ENCODE data around the gene SCAMP3. TPM values are rescaled to one million over a fixed set of nuclear protein-coding genes. Genes with fewer than 3 reads are reported as not detected.

The SCAMP3 gene
- total RNA-seq, 1 experiment from 2014 or later = 64.2 TPM

DNA sequence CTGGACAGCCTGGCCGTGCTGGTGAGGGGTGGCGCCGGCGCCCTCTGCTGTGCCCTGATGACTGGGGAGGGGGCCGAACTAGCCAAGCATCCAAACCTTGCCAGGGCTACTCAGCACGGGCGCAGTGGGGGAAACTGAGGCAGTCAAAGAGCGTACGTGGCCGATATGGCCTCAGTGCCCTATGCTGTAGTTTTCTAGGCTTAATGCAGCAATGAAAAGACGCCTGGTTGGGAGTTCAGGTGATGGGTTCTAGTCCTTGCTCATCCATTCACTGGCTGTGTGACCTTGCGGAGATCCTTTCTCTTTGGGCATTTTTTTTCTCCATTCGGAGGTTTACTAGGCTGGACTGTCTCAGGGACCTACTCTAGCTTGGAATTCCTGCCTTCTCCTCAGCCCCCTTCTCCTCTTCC lies 52.8 kb downstream of the SCAMP3 start:
- intact Hi-C loops (cut with micrococcal nuclease) = loop anchor here (2.0 to 5.0 kb wide), 3 partner anchors 17 to 383 kb away; a partner anchor contains a TSS

DNA sequence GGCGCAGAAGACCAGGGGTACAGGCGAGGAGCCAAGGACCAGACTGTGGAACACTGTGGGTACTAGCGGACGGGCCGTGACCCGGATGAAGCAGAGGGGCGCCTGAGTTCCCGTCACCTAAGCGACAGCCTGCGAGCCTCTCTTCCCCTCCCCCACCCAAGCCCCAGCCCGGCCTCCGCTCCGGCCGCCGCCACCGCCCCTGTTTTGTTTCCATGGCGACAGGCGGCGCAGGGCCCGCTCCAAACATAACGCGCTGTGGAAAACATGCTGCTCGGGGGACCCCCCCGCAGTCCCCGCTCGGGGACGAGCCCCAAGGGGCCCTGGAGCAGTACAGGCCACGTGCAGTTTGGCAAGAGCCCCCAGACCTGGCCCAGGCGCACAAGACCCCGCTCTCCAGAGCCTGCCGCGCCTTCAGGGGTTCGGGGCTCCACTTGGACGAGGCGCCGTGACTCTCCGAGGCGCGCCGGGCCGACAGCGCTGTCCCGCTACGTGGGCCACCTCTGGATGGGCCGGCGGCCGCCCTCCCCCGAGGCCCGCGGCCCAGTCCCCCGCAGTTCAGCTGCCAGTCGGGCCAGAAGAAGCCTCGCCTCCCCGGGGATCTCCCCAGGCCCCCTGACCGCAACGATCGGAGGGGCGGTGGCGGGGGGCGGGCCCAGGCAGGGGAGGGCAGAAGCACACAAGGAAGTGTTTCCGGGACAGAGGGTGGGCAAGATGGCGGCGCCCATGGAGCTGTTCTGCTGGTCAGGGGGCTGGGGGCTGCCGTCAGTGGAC lies 53.4 kb downstream of the SCAMP3 start, which contains the start of gene MTX1:
Gene MTX1 (plus strand): TSS at position 155 of the 771 bp plus-strand sequence. CDS start 110 bp downstream, at position 265.
- no peak for DNase-seq (ENCODE audit: low read depth, low spot score)
- RAD21 ChIA-PET (ENCODE audit: low non-redundant PET in 1 of 2, low total read pairs in 2 of 2, uncharacterized antibody in 2 of 2, unreplicated experiment in 2 of 2) = no interaction called here
- no peaks in the 10 kb centered on the region for H4K20me1 ChIP-seq (ENCODE audit: insufficient read depth)
- CTCF ChIA-PET = interaction anchor here (1.0 to 4.0 kb wide), 9 partner anchors 10 to 295 kb away, joined by 3 to 16 read pairs (median 8); partner anchors contain the start of genes CLK2 and KRTCAP2
- intact Hi-C loops (cut with micrococcal nuclease) = loop anchor here (2.0 to 5.0 kb wide), 3 partner anchors 18 to 384 kb away; a partner anchor contains a TSS
- POLR2A ChIA-PET = interaction anchor here (0.7 to 3.0 kb wide), 4 partner anchors 10 to 33 kb away, joined by 3 to 9 read pairs (median 4); a partner anchor contains a TSS
- no peaks in the 10 kb centered on the region for H3K9me3 ChIP-seq (ENCODE audit: control insufficient read depth in 1 of 2, insufficient read depth in 1 of 2, low read depth in 1 of 2, low read length in 2 of 2)
- no peaks in the 10 kb centered on the region for H3K27me3 ChIP-seq (ENCODE audit: insufficient read depth, low read length)
- H3K27ac ChIP-seq (ENCODE audit: low read depth, low read length) = peak within 1 kb of the TSS; percentile 90
- no peaks in the 10 kb centered on the region for H3K9me2 ChIP-seq (ENCODE audit: insufficient read depth)
- H3K9ac ChIP-seq (ENCODE audit: low read length) = peak within 1 kb of the TSS; percentile 93
- H2AFZ ChIP-seq (ENCODE audit: low read depth, low read length, poor library complexity, severe bottlenecking) = no peak within 1 kb of the TSS
- H3K4me2 ChIP-seq (ENCODE audit: low read length) = peak within 1 kb of the TSS; percentile 77
- BruUV-seq (replicated peaks) = no TSS peak
- H3K4me1 ChIP-seq (ENCODE audit: control insufficient read depth in 1 of 2, insufficient read depth in 2 of 2, low read length in 2 of 2) = peaks cover 22 to 33% of the 10 kb centered on the region in 2 experiments
- peak; percentile 76 for ATAC-seq
- H3K36me3 ChIP-seq (ENCODE audit: control insufficient read depth in 1 of 2, insufficient read depth in 2 of 2, low read length in 2 of 2) = peaks cover 0 to 6% of the 10 kb centered on the region in 2 experiments; a peak in 1 of 4 replicates
- TF ChIP-seq EZH2phosphoT487 (IDR thresholded peaks at IDR 0.05; ENCODE audit: borderline replicate concordance) = no peak
- TF ChIP-seq, protein P1, sequence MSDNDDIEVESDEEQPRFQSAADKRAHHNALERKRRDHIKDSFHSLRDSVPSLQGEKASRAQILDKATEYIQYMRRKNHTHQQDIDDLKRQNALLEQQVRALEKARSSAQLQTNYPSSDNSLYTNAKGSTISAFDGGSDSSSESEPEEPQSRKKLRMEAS (IDR thresholded peaks at IDR 0.05) = peak; percentile 46; the same call in 1 of the 2 replicates
- TF ChIP-seq SP1 (IDR thresholded peaks at IDR 0.05; ENCODE audit: low read depth) = 0 out of 2 replicates have a peak, but pooled peaks have one; percentile 7
- no peak for TF ChIP-seq POLR2A (IDR thresholded peaks at IDR 0.05; ENCODE audit: borderline replicate concordance, extremely low read depth, insufficient read depth, insufficient read length)
- peak; percentile 40 for TF ChIP-seq POLR2AphosphoS5 (IDR thresholded peaks at IDR 0.05; ENCODE audit: low read depth, low read length)
- TF ChIP-seq TCF7L2 (IDR thresholded peaks at IDR 0.05; ENCODE audit: borderline replicate concordance, extremely low read depth, insufficient read depth, insufficient read length) = peak; percentile 29
- peak; percentile 73; the same call in 1 of the 2 replicates for TF ChIP-seq ZFX (IDR thresholded peaks at IDR 0.05)
- TF ChIP-seq JUND (IDR thresholded peaks at IDR 0.05) = no peak
- peak; percentile 49; the same call in 1 of the 2 replicates for TF ChIP-seq SIN3A (IDR thresholded peaks at IDR 0.05; ENCODE audit: low read depth)
- peak; percentile 98 for TF ChIP-seq YY1 (IDR thresholded peaks at IDR 0.05; ENCODE audit: extremely low read depth, insufficient replicate concordance, low read depth, low read length)
- H3K79me2 ChIP-seq (ENCODE audit: insufficient read depth, low read length) = peaks cover 16% of the 10 kb centered on the region
- H3K4me3 ChIP-seq (replicated peaks in 1 of 2; ENCODE audit: low read depth in 1 of 2, low read length in 2 of 2) = peak within 1 kb of the TSS; percentile 89 to 100

More for the DNA sequence above, 52.8 kb downstream of the SCAMP3 start:
- RAD21 ChIA-PET (ENCODE audit: low non-redundant PET in 1 of 2, low total read pairs in 2 of 2, uncharacterized antibody in 2 of 2, unreplicated experiment in 2 of 2) = no interaction called here
- peaks cover 0 to 6% of the 10 kb centered on the region in 2 experiments; a peak in 1 of 4 replicates for H3K36me3 ChIP-seq (ENCODE audit: control insufficient read depth in 1 of 2, insufficient read depth in 2 of 2, low read length in 2 of 2)
- peak overlapping the region; percentile 89 to 100 for H3K4me3 ChIP-seq (replicated peaks in 1 of 2; ENCODE audit: low read depth in 1 of 2, low read length in 2 of 2)
- H4K20me1 ChIP-seq (ENCODE audit: insufficient read depth) = no peaks in the 10 kb centered on the region
- ATAC-seq (peak; percentile 9), DNase-seq (ENCODE audit: low read depth, low spot score) (no peak)
- TSS peak; percentile 84 for BruUV-seq (replicated peaks)
- H3K79me2 ChIP-seq (ENCODE audit: insufficient read depth, low read length) = peaks cover 16% of the 10 kb centered on the region
- TF ChIP-seq, protein P2, sequence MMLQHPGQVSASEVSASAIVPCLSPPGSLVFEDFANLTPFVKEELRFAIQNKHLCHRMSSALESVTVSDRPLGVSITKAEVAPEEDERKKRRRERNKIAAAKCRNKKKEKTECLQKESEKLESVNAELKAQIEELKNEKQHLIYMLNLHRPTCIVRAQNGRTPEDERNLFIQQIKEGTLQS (IDR thresholded peaks at IDR 0.05) = no peak
- TF ChIP-seq FOSL1 (IDR thresholded peaks at IDR 0.05; ENCODE audit: low read depth) = no peak
- TF ChIP-seq YY1 (IDR thresholded peaks at IDR 0.05; ENCODE audit: extremely low read depth, insufficient replicate concordance, low read depth, low read length) = no peak
- TF ChIP-seq SP1 (IDR thresholded peaks at IDR 0.05; ENCODE audit: low read depth) = 0 out of 2 replicates have a peak, but pooled peaks have one; percentile 5
- TF ChIP-seq ELF1 (IDR thresholded peaks at IDR 0.05; ENCODE audit: borderline replicate concordance, low read depth) = no peak
- no peak for TF ChIP-seq CBX3 (IDR thresholded peaks at IDR 0.05; ENCODE audit: low read depth)
- peak; percentile 41; the same call in 1 of the 2 replicates for TF ChIP-seq POLR2AphosphoS5 (IDR thresholded peaks at IDR 0.05; ENCODE audit: low read depth, low read length)
- H3K9ac ChIP-seq (ENCODE audit: low read length) = peak overlapping the region; percentile 93
- H2AFZ ChIP-seq (ENCODE audit: low read depth, low read length, poor library complexity, severe bottlenecking) = no peak overlapping the region
- peak overlapping the region; percentile 90 for H3K27ac ChIP-seq (ENCODE audit: low read depth, low read length)
- H3K9me3 ChIP-seq (ENCODE audit: control insufficient read depth in 1 of 2, insufficient read depth in 1 of 2, low read depth in 1 of 2, low read length in 2 of 2) = no peaks in the 10 kb centered on the region
- POLR2A ChIA-PET = interaction anchor here (0.7 to 3.0 kb wide), 4 partner anchors 9 to 32 kb away, joined by 3 to 9 read pairs (median 4); a partner anchor contains a TSS
- peak overlapping the region; percentile 77 for H3K4me2 ChIP-seq (ENCODE audit: low read length)
- no peaks in the 10 kb centered on the region for H3K27me3 ChIP-seq (ENCODE audit: insufficient read depth, low read length)
- CTCF ChIA-PET = interaction anchor here (1.0 to 4.0 kb wide), 3 partner anchors 16 to 42 kb away, joined by 3 to 13 read pairs (median 8); no protein-coding TSS in a partner anchor
- peaks cover 22 to 33% of the 10 kb centered on the region in 2 experiments for H3K4me1 ChIP-seq (ENCODE audit: control insufficient read depth in 1 of 2, insufficient read depth in 2 of 2, low read length in 2 of 2)
- H3K9me2 ChIP-seq (ENCODE audit: insufficient read depth) = no peaks in the 10 kb centered on the region
